Karpas-422 (cell line): ENCODE results near the gene SKIC8. TPM values are rescaled to one million over a fixed set of nuclear protein-coding genes. Genes with fewer than 3 reads are reported as not detected.

Experiments used
- DNase-seq: peaks from one replicate; pipeline ENCODE4 v3.0.0-alpha.2; 2015
- H2AFZ ChIP-seq: fragments of 200-600 bp; sonication (generic); 2 replicates; pipeline ENCODE4 v1.6.1; 2014; ENCODE audit warnings: antibody characterized with exemption, low read length, mixed read lengths
- H3K27ac ChIP-seq: fragments of 200-600 bp; sonication (generic); 2 replicates; pipeline ENCODE4 v1.5.1; 2014; ENCODE audit warnings: mild to moderate bottlenecking, low read length, moderate library complexity
- H3K27me3 ChIP-seq: fragments of 200-600 bp; sonication (generic); 2 replicates; pipeline ENCODE4 v1.6.1; 2014; ENCODE audit warnings: low read length, mixed read lengths
- H3K36me3 ChIP-seq: fragments of 200-600 bp; sonication (generic); 2 replicates; pipeline ENCODE4 v1.6.1; 2014; ENCODE audit warnings: low read length, mixed read lengths; ENCODE audit not compliant: insufficient read depth
- H3K4me1 ChIP-seq: fragments of 200-600 bp; sonication (generic); 2 replicates; pipeline ENCODE4 v1.6.1; 2014; ENCODE audit warnings: mild to moderate bottlenecking, low read length, mixed read lengths
- H3K4me2 ChIP-seq: fragments of 200-600 bp; sonication (generic); 2 replicates; pipeline ENCODE4 v1.6.1; 2014; ENCODE audit warnings: low read length, low read depth, mild to moderate bottlenecking; ENCODE audit not compliant: poor library complexity, severe bottlenecking
- H3K4me3 ChIP-seq: fragments of 200-600 bp; sonication (generic); 2 replicates; pipeline ENCODE4 v1.5.1; 2014; ENCODE audit warnings: mild to moderate bottlenecking, antibody characterized with exemption, low read length, mixed read lengths
- H3K79me2 ChIP-seq: fragments of 200-600 bp; sonication (generic); 2 replicates; pipeline ENCODE4 v1.6.1; 2014; ENCODE audit warnings: mild to moderate bottlenecking, low read length, mixed read lengths
- H3K9ac ChIP-seq: fragments of 200-600 bp; sonication (generic); 2 replicates; pipeline ENCODE4 v1.6.0; 2014; ENCODE audit warnings: low read length
- H3K9me2 ChIP-seq: fragments of 200-600 bp; sonication (generic), shearing (Covaris generic); replicated peaks from 2 replicates; pipeline ENCODE4 v1.6.0; 2014; ENCODE audit warnings: mild to moderate bottlenecking, low read length, moderate library complexity; ENCODE audit not compliant: insufficient read depth
- H3K9me3 ChIP-seq: fragments of 300-700, 200-600 bp; sonication (generic); 2 replicates; pipeline ENCODE4 v1.6.1; 2014; ENCODE audit warnings: low read length, mixed read lengths
- H4K20me1 ChIP-seq: fragments of 200-600 bp; sonication (generic); 2 replicates; pipeline ENCODE4 v1.6.1; 2014; ENCODE audit warnings: mild to moderate bottlenecking, antibody characterized with exemption, low read length, low read depth; ENCODE audit not compliant: insufficient read depth
- total RNA-seq: library from RNA; depleted of rRNA; stranded (reverse); fragments of >200 nt; shearing (Covaris generic); gene quantifications from 2 replicates; pipeline ENCODE4 v1.2.3, GENCODE V29; 2014; ENCODE audit warnings: low replicate concordance

The SKIC8 gene
- total RNA-seq, 1 experiment from 2014 or later = 134 TPM

GRCh38 chr15:78272776-78273175 lies 26.6 kb downstream of the SKIC8 start:
- Histone ChIP-seq H3K4me2 (no peak overlapping the region), H3K4me3 (no peak overlapping the region), H3K9me3 (no peaks in the 10 kb centered on the region), H3K79me2 (no peaks in the 10 kb centered on the region), H2AFZ (no peak overlapping the region), H3K27ac (no peak overlapping the region), H3K4me1 (no peaks in the 10 kb centered on the region), H3K36me3 (no peaks in the 10 kb centered on the region), H3K9ac (no peak overlapping the region), H3K27me3 (no peaks in the 10 kb centered on the region), H3K9me2 (no peaks in the 10 kb centered on the region), H4K20me1 (no peaks in the 10 kb centered on the region)
- DNase-seq = no peak

GRCh38 chr15:78272316-78272715 lies 27.1 kb downstream of the SKIC8 start:
- H3K4me2 ChIP-seq = no peak overlapping the region

GRCh38 chr15:78266806-78267205 lies 32.6 kb downstream of the SKIC8 start:
- 0 out of 2 replicates have a peak, but pooled peaks cover 5% of the 10 kb centered on the region for H4K20me1 ChIP-seq
- H3K27ac ChIP-seq = no peak overlapping the region
- H3K36me3 ChIP-seq = no peaks in the 10 kb centered on the region
- no peak overlapping the region for H2AFZ ChIP-seq
- no peak overlapping the region for H3K4me3 ChIP-seq
- H3K4me1 ChIP-seq = no peaks in the 10 kb centered on the region
- no peak for DNase-seq
- no peaks in the 10 kb centered on the region for H3K9me2 ChIP-seq
- no peak overlapping the region for H3K9ac ChIP-seq
- H3K27me3 ChIP-seq = no peaks in the 10 kb centered on the region
- no peaks in the 10 kb centered on the region for H3K9me3 ChIP-seq
- no peaks in the 10 kb centered on the region for H3K79me2 ChIP-seq
- no peak overlapping the region for H3K4me2 ChIP-seq

More at GRCh38 chr15:78272316-78272715, 27.1 kb downstream of the SKIC8 start:
- Histone ChIP-seq H4K20me1 (no peaks in the 10 kb centered on the region), H3K36me3 (no peaks in the 10 kb centered on the region), H2AFZ (no peak overlapping the region), H3K79me2 (no peaks in the 10 kb centered on the region), H3K27me3 (no peaks in the 10 kb centered on the region), H3K4me1 (no peaks in the 10 kb centered on the region), H3K9me3 (no peaks in the 10 kb centered on the region), H3K27ac (no peak overlapping the region), H3K9ac (no peak overlapping the region), H3K4me3 (no peak overlapping the region), H3K9me2 (no peaks in the 10 kb centered on the region)
- DNase-seq = no peak

- Histone ChIP-seq H3K27me3 (no peaks in the 10 kb centered on the region), H3K9me3 (no peaks in the 10 kb centered on the region), H4K20me1 (0 out of 2 replicates have a peak, but pooled peaks cover 5% of the 10 kb centered on the region), H3K9me2 (no peaks in the 10 kb centered on the region), H3K4me2 (no peak overlapping the region), H2AFZ (no peak overlapping the region), H3K4me3 (no peak overlapping the region), H3K4me1 (no peaks in the 10 kb centered on the region), H3K9ac (no peak overlapping the region), H3K36me3 (no peaks in the 10 kb centered on the region), H3K27ac (no peak overlapping the region), H3K79me2 (no peaks in the 10 kb centered on the region)
- no peak for DNase-seq
These were observed 33.2 kb downstream of the SKIC8 start for GRCh38 chr15:78266229-78266628.

- Histone ChIP-seq H3K27ac (no peak overlapping the region), H3K4me2 (no peak overlapping the region), H3K9me3 (no peaks in the 10 kb centered on the region), H3K4me3 (no peak overlapping the region), H3K4me1 (no peaks in the 10 kb centered on the region), H3K27me3 (no peaks in the 10 kb centered on the region), H3K36me3 (no peaks in the 10 kb centered on the region), H3K79me2 (no peaks in the 10 kb centered on the region), H3K9ac (no peak overlapping the region), H3K9me2 (no peaks in the 10 kb centered on the region), H2AFZ (no peak overlapping the region), H4K20me1 (0 out of 2 replicates have a peak, but pooled peaks cover 5% of the 10 kb centered on the region)
- DNase-seq = no peak
These were observed 33.6 kb downstream of the SKIC8 start for GRCh38 chr15:78265752-78266224.

- Histone ChIP-seq H3K27ac (no peak overlapping the region), H3K36me3 (no peaks in the 10 kb centered on the region), H3K9me2 (no peaks in the 10 kb centered on the region), H3K4me1 (no peaks in the 10 kb centered on the region), H3K9ac (no peak overlapping the region), H2AFZ (no peak overlapping the region), H3K27me3 (no peaks in the 10 kb centered on the region), H3K4me2 (no peak overlapping the region), H4K20me1 (0 out of 2 replicates have a peak, but pooled peaks cover 5% of the 10 kb centered on the region), H3K9me3 (no peaks in the 10 kb centered on the region), H3K4me3 (no peak overlapping the region), H3K79me2 (no peaks in the 10 kb centered on the region)
- DNase-seq = no peak
These were observed 34.3 kb downstream of the SKIC8 start for GRCh38 chr15:78265137-78265460.

- H3K4me3 ChIP-seq = no peak within 1 kb of the TSS
- no peak within 1 kb of the TSS for H2AFZ ChIP-seq
- no peak within 1 kb of the TSS for H3K27ac ChIP-seq
- no peaks in the 10 kb centered on the region for H3K9me3 ChIP-seq
- H4K20me1 ChIP-seq = 0 out of 2 replicates have a peak, but pooled peaks cover 5% of the 10 kb centered on the region
- no peaks in the 10 kb centered on the region for H3K27me3 ChIP-seq
- H3K4me1 ChIP-seq = no peaks in the 10 kb centered on the region
- no peaks in the 10 kb centered on the region for H3K79me2 ChIP-seq
- H3K4me2 ChIP-seq = no peak within 1 kb of the TSS
- no peak for DNase-seq
- no peak within 1 kb of the TSS for H3K9ac ChIP-seq
- no peaks in the 10 kb centered on the region for H3K9me2 ChIP-seq
- no peaks in the 10 kb centered on the region for H3K36me3 ChIP-seq
These were observed 34.9 kb downstream of the SKIC8 start, which contains the start of gene DNAJA4 for GRCh38 chr15:78264304-78265136. DNAJA4 (plus strand) TSS chr15:78264562; CDS start chr15:78264764, 202 bp downstream.

GRCh38 chr15:78263907-78264303 lies 35.5 kb downstream of the SKIC8 start:
- H3K27me3 ChIP-seq = no peaks in the 10 kb centered on the region
- H2AFZ ChIP-seq = no peak overlapping the region
- H3K36me3 ChIP-seq = no peaks in the 10 kb centered on the region
- no peaks in the 10 kb centered on the region for H3K9me3 ChIP-seq
- H3K9me2 ChIP-seq = no peaks in the 10 kb centered on the region
- H3K4me2 ChIP-seq = no peak overlapping the region
- no peak overlapping the region for H3K9ac ChIP-seq
- no peaks in the 10 kb centered on the region for H3K79me2 ChIP-seq
- H3K27ac ChIP-seq = no peak overlapping the region
- H3K4me1 ChIP-seq = no peaks in the 10 kb centered on the region
- H4K20me1 ChIP-seq = 0 out of 2 replicates have a peak, but pooled peaks cover 5% of the 10 kb centered on the region
- H3K4me3 ChIP-seq = no peak overlapping the region
- no peak for DNase-seq
